HG03354 (cell line): ENCODE data around the gene FFAR1.

ENCODE experiments used
- ATAC-seq: cut with Tn5 transposase; IDR thresholded peaks from one replicate; pipeline ENCODE4 v1.9.1; 2021; ENCODE audit warnings: mild to moderate bottlenecking; ENCODE audit not compliant: unreplicated experiment, poor library complexity, severe bottlenecking

Gene FFAR1

GRCh38 chr19:35337984-35338296, 9.8 kb upstream of the FFAR1 start:
- ATAC-seq: no peak

DNA sequence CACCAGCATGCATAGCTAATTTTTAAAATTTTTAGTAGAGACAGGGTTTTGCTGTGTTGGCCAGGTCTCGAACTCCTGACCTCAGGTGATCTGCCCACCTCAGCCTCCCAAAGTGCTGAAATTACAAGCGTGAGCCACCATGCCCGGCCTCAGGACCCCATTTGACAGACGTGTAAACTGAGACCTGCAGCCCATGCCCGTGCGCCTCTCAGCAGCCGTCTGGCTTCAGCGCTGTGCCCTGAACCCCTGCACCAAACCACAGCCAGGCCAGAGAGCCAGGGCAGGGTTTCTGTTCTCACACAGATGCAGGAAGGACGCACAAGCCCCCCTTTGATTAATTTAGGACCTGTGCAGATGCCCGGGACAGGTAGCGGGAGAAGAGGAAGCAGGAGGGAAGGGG, 7.3 kb upstream of the FFAR1 start:
- ATAC-seq: no peak

- ATAC-seq: no peak
Observed at GRCh38 chr19:35341006-35341405, 6.7 kb upstream of the FFAR1 start.

GRCh38 chr19:35341565-35342225, 6.0 kb upstream of the FFAR1 start:
- no peak for ATAC-seq

DNA sequence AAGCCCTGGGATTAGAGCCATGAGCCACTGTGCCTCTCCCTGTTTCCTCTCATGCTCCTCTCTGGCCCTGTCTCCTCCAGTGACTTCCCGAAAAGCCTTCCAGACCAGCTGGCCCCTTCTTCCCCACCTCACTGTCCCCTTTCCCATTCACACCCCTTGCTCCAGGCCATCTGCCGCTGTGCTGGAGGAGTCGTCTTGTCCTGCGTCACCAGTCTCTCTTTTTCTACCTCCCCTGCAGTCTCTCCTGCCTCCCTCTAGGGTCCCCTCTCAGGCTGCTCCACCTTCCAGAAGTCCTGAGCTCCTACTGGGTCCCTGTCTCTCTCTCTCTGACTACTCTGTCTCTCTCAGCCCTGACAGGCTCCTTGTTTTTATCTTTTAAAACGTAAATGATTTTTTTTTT, 5.3 kb upstream of the FFAR1 start:
- ATAC-seq: no peak

GRCh38 chr19:35344511-35345031, 3.1 kb upstream of the FFAR1 start:
- ATAC-seq: no peak

DNA sequence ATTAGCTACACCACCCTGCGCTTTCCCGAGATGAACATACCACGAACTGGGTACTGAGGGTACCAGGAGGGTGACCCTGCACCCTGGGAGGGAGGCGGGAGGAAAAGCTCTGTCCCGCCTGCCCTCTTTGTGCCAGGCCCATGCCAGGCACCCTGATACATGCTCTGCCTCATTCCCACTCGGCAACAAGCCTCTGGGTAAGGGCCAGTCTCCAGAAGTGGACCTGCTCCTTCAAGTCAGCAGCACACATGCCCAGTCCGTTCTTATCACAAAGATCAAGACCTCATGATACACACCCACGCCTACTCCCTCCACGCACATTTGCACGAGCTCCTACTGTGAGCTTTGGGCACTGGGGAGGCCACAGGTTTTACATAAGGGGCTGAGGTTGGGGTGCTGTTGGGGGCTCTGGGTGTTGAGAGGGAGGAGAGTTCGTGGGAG, 2.0 kb upstream of the FFAR1 start:
- no peak for ATAC-seq

GRCh38 chr19:35346193-35347052, 1.3 kb upstream of the FFAR1 start:
- peak; percentile 32 for ATAC-seq

DNA sequence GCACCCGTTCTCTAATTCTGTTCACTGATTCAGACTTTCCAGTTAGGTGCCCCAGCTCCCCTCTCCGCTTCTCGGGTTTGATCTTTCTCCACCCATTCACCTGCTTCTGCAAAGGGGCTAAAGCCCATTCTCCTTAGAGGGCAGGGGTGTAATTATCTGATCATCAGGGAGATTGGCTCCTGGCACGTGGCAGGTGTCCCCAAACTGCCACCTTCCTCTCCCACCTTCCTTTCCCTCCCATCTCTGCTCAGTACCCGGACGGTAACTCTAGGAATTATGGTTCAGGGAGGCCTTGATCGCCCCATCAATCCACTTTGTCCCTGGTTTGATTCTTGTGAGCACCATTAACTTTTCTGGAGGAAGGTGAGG, 212 bp downstream of the FFAR1 start:
- ATAC-seq: no peak

GRCh38 chr19:35348911-35349611, 1.4 kb downstream of the FFAR1 start:
- ATAC-seq: no peak

DNA sequence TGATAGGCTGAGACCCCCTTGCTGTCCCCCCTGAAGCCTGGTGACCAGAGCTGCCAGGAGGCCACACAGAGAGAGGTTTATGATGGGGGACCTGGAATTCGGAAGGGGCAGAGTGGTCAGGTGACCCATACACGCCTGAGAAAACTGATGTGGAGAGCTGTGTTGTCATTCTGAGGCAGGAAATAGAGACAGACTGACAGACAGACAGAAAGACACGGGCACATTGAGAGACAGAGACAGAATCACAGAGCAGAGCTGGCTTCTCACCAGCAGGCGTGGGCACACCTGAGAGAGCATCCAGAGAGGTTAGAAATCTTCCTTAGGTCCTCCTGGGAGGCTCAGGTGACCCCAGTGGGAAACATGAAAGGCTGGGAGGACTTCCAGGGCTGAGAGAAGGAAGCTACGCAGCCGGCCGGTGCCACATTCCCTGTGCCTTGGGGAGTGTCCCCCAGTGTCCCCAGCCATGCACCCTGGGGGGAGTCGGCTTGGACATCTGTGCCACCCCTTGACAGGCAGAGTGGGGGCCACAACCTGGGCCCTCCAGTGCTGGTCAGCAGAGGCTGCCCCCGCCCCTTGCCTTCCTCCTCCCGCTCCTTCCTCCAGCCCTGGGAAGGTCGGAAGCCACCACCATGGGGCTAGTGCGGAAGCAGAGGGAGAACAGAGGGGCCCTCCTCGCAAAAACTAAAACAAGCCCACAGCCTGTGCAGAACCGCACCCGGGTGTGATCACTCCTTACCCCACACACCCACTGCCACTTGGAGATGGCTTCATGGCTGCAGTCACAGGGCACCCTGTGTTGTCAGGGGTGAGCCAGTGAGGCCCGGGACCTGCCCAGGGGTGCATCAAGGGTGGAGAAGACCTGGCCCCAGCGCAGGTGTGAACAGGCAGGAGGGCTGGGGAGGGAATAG, 2.2 kb downstream of the FFAR1 start:
- ATAC-seq: no peak

DNA sequence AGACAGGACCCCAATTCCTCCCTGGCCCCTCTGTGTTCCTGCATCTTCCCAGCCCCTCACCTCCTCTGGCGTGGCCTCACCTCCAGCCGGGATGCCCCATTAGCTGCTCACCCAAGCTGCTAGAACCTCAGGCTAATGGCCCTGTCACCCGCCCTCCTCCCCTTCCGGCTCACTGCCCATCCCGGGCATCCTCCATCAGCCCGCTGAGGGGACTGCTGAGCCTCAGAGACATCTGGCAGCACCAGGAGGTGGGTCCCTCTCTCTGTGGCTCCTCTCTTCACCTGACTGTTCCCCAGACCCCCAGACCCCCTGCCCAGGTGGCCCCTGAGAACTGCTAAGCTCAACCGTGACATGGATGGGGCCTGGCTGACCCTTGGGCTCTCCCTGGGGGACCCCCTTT, 2.9 kb downstream of the FFAR1 start:
- no peak for ATAC-seq

GRCh38 chr19:35351411-35352176, 3.9 kb downstream of the FFAR1 start:
- ATAC-seq: no peak

DNA sequence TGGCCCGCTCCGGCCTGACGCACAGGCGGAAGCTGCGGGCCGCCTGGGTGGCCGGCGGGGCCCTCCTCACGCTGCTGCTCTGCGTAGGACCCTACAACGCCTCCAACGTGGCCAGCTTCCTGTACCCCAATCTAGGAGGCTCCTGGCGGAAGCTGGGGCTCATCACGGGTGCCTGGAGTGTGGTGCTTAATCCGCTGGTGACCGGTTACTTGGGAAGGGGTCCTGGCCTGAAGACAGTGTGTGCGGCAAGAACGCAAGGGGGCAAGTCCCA, 4.4 kb downstream of the FFAR1 start:
- ATAC-seq: no peak

DNA sequence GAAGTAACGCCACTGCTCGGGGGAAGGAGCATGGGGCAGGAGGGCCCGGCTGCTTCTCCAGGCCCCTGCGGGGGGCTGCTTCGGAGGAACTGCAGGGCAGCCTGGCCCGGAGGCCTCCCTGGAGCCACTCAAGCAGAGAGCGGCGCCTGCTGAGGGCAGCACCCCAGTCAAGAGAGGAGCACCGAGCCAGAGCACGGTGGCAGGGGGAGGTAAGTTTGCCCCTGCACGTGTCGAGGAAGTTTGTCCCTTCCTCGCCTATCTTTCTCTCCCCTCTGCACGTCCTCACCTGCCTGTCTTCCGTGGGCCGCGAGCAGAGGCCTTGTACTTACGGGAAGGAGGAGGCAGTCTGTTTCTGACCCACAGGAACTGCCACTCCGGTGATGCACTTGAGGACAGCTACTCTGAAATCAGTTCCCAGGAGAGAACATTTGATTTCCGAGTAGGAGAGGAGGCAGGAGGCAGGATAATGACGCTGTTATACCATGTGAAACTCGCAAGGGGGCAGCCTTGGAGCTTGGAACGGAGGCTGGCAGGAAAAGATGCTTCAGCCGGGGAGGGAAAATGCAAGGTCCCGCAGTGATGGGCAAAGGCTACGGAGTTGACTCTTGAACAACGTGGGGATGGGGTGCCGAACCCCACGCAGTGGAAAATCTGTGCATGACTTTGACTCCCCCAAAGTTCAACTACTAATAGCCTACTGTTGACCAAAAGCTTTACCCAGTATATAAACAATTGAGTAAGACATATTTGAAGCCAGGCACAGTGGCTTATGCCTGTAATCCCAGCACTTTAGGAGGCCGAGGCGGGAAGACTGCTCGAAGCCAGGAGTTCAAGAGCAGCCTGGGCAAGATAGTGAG, 5.0 kb downstream of the FFAR1 start:
- no peak for ATAC-seq

GRCh38 chr19:35353635-35354034, 5.9 kb downstream of the FFAR1 start:
- ATAC-seq: no peak

DNA sequence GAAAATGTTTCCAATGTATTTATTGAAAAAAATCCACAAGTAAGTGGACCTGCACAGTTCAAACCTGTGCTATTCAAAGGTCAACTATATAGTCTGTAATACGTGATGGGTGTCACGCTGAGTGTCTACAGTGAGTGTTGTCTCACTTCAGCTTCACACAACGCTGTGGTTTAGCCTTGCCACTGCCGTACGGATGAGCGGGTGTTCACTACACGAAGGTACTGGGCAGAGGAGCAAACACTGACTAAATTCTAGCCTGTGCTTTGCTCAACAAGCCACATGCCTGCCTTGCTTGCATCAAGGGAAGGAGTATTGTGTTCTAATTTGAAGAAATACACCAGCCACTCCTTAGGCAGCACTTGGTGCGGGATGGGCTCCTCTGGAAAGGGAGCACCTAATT, 7.2 kb downstream of the FFAR1 start:
- ATAC-seq: no peak

DNA sequence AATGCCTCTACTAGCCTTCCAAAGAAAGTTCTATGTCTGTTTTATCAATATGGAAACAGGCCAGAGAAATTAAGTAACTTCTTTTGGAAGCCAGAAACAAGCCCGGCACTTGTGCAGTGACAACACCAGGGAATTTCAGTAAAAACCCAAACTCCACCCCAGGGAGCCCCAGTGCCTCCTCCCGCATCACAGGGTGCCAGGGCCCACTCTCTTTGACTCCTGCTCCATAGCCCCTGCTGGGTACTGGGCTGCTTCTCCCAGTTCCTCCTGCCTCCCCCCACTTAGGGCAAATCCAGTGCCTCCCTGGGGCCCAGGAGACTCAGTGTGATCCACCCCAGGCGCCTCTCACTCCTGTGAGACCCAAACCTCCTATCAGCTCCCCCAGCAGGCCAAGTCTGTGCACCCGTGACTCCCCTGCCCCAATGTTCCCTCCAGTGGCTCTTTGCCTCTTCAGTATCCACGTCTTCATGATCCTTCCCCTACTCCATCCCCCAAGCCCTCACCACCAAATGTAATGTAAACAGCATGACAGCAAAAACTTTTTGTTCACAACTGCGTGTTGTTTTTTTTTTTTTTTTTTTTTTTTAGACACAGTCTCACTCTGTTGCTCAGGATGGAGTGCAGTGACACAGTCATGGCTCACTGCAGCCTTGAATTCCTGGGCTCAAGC, 8.2 kb downstream of the FFAR1 start:
- ATAC-seq: no peak
